Activated CD4-positive, alpha-beta T cell treated with anti-CD3 and anti-CD28 coated beads, Interleukin-2, amount 50 U/mL, for 1 hour (primary cell): ENCODE results near the gene SH3BP5L.
"Not testable (repeated sequence)": the region's sequence is repeated elsewhere in the genome, so short reads cannot be mapped to it uniquely, and the experiment has no call there.

Experiments
- DNase-seq: peaks from one replicate; pipeline ENCODE4 v3.0.0-alpha.2; 2020

The SH3BP5L gene

DNA sequence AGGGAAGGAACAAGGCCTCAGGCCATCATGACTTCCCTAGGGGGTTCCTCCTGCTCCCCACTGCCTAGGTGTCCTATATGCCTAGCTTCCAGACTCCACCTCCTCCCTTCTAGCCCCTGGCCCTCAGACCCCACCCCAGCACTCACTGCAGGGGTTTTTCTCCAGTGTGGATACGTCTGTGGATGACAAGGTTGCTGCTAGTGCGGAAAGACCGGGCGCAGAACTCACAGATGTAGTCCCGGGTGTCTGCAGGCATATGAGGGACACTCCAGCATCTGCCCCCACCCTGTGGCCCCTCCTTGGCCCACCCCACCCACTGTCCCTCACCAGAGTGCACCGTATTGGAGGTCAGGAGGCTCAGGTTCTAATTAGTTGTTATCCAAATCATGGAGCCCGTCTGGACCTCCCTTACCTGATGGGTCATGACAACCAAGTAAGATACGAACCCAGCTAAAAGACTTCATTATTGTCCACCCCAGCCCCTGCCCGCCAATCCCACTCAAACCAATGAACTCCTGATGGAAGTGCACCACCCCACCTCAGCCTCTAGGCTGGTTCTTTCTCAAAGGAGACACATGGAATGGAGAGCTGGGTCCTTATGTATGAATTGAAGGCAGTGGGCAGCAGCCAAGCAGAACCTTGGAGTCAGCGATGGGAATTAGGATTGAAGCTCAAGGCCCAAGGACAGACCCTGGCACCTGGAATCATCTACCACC is 25.0 kb upstream of the SH3BP5L start:
- no peak for DNase-seq

DNA sequence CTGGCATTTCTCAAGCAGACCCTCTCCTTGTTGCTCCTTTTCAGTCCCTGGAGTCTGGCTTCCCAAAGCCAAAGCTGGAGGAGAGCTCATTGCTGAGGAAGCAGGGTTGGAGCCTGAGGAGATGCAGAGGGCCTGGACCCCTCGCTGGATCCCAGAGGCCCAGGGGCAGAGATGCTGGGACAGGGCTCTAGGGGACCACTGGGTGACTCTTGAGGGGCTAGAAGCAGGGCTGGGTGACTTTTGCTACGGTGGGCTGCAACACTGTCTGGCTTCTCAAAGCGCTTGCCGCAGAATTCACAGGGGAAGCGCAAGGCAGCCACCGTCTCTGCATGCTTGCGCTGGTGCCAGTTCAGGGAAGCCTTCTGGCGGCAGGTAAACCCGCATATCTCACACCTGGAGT is 24.4 kb upstream of the SH3BP5L start:
- no peak for DNase-seq

DNA sequence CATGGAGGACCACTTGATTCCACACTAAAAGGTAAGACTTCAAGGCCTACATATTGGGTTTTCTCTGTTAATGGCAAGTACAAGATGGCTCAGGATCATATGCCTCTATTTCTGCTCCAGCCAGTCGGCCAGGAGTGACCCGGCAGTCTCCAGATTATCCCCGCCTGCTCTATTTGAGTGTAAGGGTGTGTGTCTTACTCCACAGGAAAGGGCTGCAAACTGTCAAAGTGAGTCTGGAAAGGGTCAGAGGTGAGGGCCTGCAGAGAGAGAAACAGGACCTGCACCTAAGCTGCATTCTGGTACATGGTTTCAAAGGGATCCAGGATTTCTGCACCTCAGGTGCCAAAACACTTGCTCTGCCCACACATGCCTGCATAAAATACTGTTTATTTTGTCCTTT is 23.9 kb upstream of the SH3BP5L start:
- no peak for DNase-seq

DNA sequence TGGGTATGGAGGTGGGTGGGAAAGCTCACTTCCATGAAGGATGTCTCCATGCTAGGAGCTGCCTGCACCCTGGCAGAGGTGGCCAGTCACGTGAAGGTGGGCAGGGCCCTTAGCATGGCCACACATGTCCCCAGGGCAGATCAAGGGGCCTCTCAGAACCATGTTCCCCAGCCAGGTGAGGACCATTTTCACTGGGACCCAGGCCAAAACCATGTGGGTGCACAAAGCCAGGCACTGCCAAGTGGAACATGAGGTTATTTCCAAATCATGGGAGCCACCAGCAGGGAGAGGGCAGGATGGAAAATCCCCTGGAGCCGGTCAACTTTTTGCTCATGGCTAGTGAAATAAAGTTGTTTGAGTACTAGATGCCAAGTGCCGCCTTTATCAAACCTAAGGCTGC is 23.4 kb upstream of the SH3BP5L start:
- DNase-seq: no peak

GRCh38 chr1:248848602-248849001 is 22.9 kb upstream of the SH3BP5L start:
- no peak for DNase-seq

- DNase-seq: no peak
Measured at GRCh38 chr1:248847956-248848561, 22.3 kb upstream of the SH3BP5L start.

GRCh38 chr1:248847181-248847955 is 21.7 kb upstream of the SH3BP5L start:
- DNase-seq: no peak

DNA sequence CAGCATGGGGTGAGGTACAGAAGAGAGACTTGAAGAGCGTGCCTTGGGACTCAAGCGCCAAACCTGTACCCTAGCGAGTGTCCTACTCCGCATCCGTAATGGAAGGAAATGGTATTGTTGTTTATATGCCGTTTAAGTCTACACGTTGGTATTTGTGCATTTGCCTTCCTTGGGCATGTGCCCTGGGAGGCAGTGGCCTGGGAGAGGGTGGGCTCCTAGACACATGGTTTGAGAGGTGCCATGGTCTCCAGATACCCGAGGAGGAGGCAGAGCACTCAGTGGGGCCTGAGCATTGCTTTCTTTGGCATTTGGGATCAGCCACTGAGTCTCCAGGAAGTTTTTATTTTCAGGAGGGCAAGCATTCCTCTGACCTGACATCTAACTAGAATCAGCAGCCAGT is 18.8 kb upstream of the SH3BP5L start:
- DNase-seq: no peak

GRCh38 chr1:248843687-248844086 is 18.0 kb upstream of the SH3BP5L start:
- no peak for DNase-seq

GRCh38 chr1:248842781-248843331 is 17.1 kb upstream of the SH3BP5L start:
- DNase-seq: no peak

DNA sequence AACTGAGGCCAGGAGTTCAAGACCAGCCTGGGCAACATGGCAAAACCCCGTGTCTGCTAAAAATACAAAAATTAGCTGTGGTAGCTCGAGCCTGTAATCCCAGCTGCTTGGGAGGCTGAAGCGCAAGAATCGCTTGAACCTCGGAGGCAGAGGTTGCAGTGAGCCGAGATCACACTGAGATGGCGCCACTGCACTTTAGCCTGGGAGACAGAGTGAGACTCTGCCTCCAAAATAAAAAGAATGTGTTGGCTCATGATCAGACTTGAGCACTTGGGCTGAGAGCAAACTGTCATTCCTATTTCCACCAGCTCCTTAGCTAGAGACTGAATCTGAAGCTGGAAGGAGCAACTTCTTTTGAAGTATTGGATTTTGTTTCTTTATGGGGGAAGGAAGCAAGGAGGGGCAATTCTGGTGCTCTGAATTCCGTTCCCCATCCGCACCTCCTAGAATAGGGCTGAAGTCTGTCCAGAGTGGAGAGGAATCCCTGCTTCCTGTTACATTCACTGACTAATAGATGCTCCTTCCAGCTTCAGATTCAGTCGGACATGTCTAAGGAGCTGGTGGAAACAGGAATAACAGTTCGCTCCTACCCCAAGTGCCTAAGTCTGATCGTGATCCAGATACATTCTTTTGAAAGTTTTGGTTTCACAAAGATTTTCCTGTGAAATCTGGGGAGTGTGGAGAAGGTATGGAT is 16.1 kb upstream of the SH3BP5L start:
- peak; percentile 45 for DNase-seq

DNA sequence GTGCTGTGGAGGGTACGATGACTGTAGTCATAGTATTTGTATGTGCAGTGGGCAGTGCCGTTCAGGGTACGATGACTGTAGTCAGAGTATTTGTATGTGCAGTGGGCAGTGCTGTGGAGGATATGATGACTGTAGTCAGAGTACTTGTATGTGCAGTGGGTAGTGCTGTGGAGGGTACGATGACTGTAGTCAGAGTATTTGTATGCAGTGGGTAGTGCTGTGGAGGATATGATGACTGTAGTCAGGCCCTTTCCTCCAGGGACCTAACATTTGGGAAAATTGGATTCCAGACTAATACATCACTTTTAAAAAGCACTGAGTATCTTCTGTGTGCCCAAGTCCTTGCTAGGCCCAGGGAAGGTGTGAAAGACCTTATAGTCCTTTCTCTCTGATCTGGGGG is 15.2 kb upstream of the SH3BP5L start:
- no peak for DNase-seq

DNA sequence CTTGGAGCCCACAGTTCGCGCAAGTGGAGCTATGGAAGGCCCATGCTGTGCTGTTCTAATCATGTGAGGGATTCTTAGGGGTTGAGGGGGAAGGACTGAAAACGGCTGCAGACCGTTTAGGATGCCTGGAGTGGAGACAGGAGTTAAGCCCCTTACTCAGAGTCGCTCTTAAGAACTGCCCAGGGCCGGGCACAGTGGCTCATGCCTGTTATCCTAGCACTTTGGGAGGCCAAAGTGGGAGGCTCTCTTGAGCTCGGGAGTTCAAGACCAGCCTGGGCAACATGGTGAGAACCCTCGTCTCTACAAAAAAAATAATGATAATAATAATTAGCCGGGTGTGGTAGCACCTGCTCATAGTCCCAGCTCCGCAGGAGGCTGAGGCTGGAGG is 13.4 kb upstream of the SH3BP5L start:
- no peak for DNase-seq

DNA sequence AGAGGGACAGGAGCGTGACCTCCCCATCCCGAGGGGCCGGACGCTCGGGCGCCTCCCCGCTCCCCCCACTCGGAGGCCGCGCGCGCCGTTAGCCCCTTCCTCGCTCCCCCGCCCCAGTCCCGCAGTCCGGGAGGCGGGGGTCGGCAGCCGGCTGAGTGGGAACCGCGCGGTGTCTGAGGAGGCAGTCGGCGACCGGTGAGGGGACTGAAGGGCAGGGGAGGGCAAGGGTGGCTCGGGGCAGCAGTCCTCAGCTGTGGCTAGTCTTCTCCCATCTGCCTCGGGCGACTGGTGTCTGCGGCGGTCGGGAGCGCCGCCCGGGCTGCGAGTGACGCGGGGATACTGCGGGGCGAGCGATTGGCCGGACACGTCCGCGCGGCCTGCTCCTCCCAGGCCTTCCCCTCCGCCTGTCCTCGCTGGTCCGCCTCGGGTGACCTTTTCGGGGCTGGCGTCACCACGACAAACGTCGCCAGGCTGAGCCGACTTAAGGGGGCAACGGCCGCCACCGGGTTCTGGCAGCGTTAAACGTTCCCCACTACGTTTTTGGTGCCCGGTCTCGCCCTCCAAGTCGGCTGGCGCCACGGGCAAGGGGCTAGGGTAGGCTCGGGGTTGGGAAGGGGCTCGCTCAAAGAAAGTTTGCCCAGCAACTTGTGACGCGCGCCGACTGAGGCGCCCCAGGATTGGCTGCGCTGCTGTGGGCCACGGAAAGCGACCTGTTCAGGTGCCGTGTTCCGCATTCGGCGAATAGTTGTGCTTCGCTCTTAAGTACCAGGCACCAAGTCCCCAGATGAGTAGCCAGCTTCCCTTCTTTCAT is 12.8 kb upstream of the SH3BP5L start:
- peak; percentile 86 for DNase-seq

- peak; percentile 91 for DNase-seq
Measured at GRCh38 chr1:248837781-248838356, 12.2 kb upstream of the SH3BP5L start, which contains the start of gene ZNF672. Gene ZNF672, plus strand, starts transcription at chr1:248838224. Its CDS starts 9,051 bp downstream, at chr1:248847275.

GRCh38 chr1:248837045-248837780 is 11.5 kb upstream of the SH3BP5L start:
- DNase-seq: no peak

GRCh38 chr1:248834343-248834940 is 8.7 kb upstream of the SH3BP5L start:
- no peak for DNase-seq

DNA sequence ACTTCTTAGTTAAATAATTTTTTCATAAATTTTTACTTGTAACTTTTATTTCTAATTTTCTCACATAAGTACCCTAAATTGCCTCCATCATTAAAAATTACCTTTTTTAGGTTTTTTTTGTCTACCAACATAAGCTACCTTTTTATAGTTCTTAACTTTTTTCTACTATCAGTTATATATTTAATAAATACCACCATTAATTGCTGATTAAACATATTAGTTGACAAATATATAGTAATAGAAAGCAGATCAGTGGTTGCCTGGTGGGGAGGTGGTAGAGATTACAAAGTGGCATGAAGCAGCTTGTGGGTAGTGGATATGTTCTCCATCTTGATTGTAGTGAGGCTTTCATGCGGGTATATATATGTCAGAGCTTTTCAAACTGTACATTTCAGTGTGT is 6.1 kb upstream of the SH3BP5L start:
- DNase-seq: no peak

DNA sequence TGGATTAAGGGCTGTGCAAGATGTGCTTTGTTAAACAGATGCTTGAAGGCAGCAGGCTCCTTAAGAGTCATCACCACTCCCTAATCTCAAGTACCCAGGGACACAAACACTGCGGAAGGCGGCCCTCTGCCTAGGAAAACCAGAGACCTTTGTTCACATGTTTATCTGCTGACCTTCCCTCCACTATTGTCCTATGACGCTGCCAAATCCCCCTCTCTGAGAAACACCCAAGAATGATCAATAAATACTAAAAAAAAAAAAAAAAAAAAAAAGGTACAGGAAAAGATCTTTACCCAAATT is 5.0 kb upstream of the SH3BP5L start:
- DNase-seq: not testable (repeated sequence)

DNA sequence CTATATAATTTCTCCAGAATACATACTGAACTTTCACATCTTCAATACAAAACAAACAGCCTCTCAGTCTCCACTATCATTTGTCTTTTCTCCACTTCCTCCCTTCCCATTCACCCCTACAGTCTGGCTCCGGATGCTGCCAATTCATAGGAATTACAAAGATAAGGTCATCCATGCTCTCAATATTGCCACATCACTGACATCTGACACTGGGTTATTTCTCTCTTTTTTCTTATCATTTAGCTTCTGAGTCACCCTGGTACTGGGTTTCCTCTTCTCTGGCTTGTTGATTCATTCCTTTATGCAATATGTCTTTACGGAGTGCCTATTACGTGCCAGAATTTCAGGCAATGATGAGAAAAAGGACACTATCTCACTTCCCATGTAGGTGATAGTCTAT is 3.1 kb upstream of the SH3BP5L start:
- no peak for DNase-seq

GRCh38 chr1:248825573-248825908 is 174 bp downstream of the SH3BP5L start:
- DNase-seq: no peak
